GM21737 (cell line): ENCODE measurements around the gene SET.
"Not testable (repeated sequence)": the region's sequence is repeated elsewhere in the genome, so short reads cannot be mapped to it uniquely, and the experiment has no call there.

Experiments
- ATAC-seq: cut with Tn5 transposase; IDR thresholded peaks from one replicate; pipeline ENCODE4 v1.9.1; 2021; ENCODE audit warnings: mild to moderate bottlenecking, moderate library complexity; ENCODE audit not compliant: unreplicated experiment

The SET gene

GRCh38 chr9:128688501-128689292, at the start of gene SET:
Gene SET (plus strand): TSS chr9:128689222. CDS start chr9:128689583, 361 bp downstream.
- peak; percentile 63 for ATAC-seq

- ATAC-seq = no peak
Measured at GRCh38 chr9:128640603-128641002, 48.4 kb upstream of the SET start.

GRCh38 chr9:128642675-128643245, 46.3 kb upstream of the SET start:
- ATAC-seq = no peak

- peak; percentile 64 for ATAC-seq
Measured at GRCh38 chr9:128643519-128644300, 45.3 kb upstream of the SET start.

- ATAC-seq = not testable (repeated sequence)
Measured at GRCh38 chr9:128648206-128648605, 40.8 kb upstream of the SET start.

- no peak for ATAC-seq
Measured at GRCh38 chr9:128651798-128652197, 37.2 kb upstream of the SET start.

GRCh38 chr9:128653908-128654307, 35.1 kb upstream of the SET start:
- ATAC-seq = no peak

GRCh38 chr9:128654481-128654880, 34.5 kb upstream of the SET start:
- no peak for ATAC-seq

DNA sequence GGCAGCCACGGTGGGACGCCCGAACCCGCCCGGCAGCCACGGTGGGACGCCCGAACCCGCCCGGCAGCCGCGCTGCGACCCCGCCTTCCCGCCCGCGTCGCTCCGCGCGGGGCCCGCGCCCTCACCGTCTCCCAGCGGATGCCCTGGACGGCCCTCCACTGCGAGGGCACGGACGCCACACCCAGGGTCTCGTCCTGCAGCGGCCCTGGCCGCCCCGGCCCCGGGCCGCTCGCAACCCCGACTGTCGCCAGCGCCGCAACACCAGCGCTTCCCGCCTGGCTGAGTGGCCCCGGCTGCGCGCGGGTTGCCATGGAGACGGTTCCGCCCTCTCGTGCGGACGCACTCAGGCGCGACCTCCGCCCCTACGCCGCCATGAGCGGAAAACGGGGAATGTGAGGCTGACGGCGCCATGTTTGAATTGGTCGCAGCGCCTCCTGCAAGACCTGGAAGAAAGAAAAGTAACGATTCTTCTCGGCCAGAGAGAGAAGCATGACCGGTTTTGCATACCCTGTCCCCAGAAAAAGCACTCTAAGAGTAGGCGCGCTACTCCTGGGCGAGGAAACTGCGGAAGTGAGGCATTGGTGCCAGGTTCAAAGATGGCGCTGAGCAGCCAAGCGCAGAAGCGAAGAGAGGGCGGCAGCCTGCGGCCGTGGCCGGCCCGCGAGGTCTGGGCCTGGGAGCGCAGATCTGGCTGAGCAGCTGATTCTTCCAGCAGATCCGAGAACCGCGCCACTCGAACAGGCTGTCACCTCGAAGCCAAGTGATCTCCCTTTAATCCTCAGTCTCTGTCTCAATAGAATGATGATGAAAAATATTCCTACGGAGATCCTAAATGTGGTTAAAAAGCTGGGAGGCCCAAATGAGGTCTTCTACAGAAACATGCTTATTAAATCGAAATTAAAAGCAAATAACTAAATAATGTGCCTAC, 32.3 kb upstream of the SET start, which contains the start of gene DYNC2I2:
Gene DYNC2I2, minus strand, starts transcription at position 432 of the 928 bp plus-strand sequence. Its CDS starts 121 bp downstream, at position 311.
- ATAC-seq = peak; percentile 67

GRCh38 chr9:128657344-128657704, 31.7 kb upstream of the SET start:
- ATAC-seq = no peak

- no peak for ATAC-seq
Measured at GRCh38 chr9:128657796-128658195, 31.2 kb upstream of the SET start.

- not testable (repeated sequence) for ATAC-seq
Measured at GRCh38 chr9:128666481-128666941, 22.5 kb upstream of the SET start.

DNA sequence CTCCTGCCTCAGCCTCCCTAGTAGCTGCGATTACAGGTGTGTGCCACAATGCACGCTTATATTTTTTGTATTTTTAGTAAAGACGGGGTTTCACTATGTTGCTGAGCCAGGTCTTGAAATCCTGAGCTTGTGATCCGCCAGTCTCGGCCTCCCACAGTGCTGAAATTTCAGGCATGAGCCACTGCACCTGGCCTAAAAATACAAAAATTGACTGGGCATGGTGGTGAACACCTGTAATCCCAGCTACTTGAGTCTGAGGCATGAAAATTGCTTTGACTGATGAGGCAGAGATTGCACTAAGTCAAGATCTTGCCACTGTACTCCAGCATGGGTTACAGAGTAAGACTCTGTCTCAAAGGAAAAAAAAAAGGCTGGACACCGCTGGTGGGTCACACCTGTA, 19.2 kb upstream of the SET start:
- no peak for ATAC-seq

GRCh38 chr9:128675382-128675781, 13.6 kb upstream of the SET start:
- ATAC-seq = no peak

- no peak for ATAC-seq
Measured at GRCh38 chr9:128677794-128678193, 11.2 kb upstream of the SET start.

GRCh38 chr9:128683340-128684064, 5.5 kb upstream of the SET start:
- peak; percentile 36 for ATAC-seq

- no peak for ATAC-seq
Measured at GRCh38 chr9:128684065-128684324, 5.0 kb upstream of the SET start.

DNA sequence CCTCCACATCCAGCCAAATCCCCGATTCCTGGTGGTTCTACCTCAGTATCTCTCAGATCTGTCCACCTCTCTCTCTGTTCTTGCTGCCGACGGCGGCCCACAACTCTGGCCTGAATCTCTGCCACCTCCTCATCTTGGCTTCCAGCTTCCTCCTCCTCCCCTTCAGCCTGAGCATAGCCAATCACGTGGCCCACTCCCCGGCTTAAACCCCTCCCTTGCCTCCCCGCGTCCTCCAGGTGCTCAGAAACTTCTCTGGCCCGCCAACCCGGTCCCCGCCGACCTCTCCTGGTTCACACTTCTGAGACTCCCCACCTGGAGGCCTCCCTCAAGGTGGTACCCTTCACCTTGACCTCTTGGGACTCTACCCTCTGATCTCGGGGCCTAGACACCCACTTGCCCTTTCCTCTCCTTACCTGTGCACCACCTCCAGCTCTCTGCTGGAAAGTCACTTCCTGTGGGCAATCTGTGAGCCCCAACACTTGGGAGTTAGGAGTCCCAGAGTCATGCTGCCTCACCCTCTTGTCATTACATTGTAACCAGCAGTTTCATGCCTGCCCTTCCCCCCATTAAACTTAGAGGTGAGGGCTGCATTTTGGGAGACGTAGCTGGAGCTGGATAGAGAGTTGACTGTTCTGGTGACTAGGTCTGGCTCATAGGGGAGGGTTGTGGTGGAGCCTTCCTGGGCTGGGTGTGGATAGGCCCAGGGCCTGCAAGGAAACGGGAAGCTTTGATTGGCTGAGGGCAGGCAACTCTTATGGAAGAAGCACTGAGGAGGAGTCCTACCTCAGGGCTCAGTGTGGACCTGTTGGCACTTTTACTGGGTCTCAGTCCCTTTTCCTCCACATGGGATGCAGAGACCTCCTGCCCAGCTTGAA, 4.5 kb upstream of the SET start:
- peak; percentile 36 for ATAC-seq
